Stimulated activated naive CD8-positive, alpha-beta T cell treated with anti-CD3 and anti-CD28 coated beads, Interleukin-15, amount 100 ng/mL, for 72 hours (primary cell): ENCODE results near the gene ALDH4A1.

Source experiments
- ATAC-seq: fragments of 150-1000 bp; cut with Tn5 transposase; 2 replicates; pipeline ENCODE4 v1.10.0; 2021; ENCODE audit warnings: mild to moderate bottlenecking, moderate library complexity
- DNase-seq, 2 donors: peaks; one replicate each; pipeline ENCODE4 v3.0.0; 2021 to 2022
- H3K27ac Mint-ChIP-seq, 2 donors: one replicate each; pipeline ENCODE4 v1.8.0; 2022; ENCODE audit warnings: mild to moderate bottlenecking in 2 of 2, mixed read lengths in 2 of 2, moderate library complexity in 2 of 2
- H3K27me3 Mint-ChIP-seq: one replicate; pipeline ENCODE4 v1.8.0; 2022; ENCODE audit warnings: mixed read lengths
- H3K4me1 Mint-ChIP-seq: one replicate; pipeline ENCODE4 v1.8.0; 2022; ENCODE audit warnings: mild to moderate bottlenecking, mixed read lengths
- H3K4me3 Mint-ChIP-seq, 2 donors: one replicate each; pipeline ENCODE4 v1.8.0; 2022; ENCODE audit warnings: mild to moderate bottlenecking in 2 of 2, mixed read lengths in 2 of 2, moderate library complexity in 1 of 2
- H3K9me3 Mint-ChIP-seq, 2 donors: one replicate each; pipeline ENCODE4 v1.8.0; 2022; ENCODE audit warnings: mixed read lengths in 2 of 2

ALDH4A1 gene

GRCh38 chr1:18881642-18882431 is 20.5 kb downstream of the ALDH4A1 start:
- H3K4me3 Mint-ChIP-seq, result no peak overlapping the region
- no peaks in the 10 kb centered on the region for H3K9me3 Mint-ChIP-seq
- ATAC-seq, result no peak
- H3K27me3 Mint-ChIP-seq, result no peaks in the 10 kb centered on the region
- no peaks in the 10 kb centered on the region for H3K4me1 Mint-ChIP-seq
- DNase-seq, result no peak
- H3K27ac Mint-ChIP-seq, result no peak overlapping the region

- no peaks in the 10 kb centered on the region for H3K9me3 Mint-ChIP-seq
- ATAC-seq, result no peak
- no peaks in the 10 kb centered on the region for H3K27me3 Mint-ChIP-seq
- DNase-seq, result no peak
- peak overlapping the region in 1 of 2 donors; percentile 7 for H3K27ac Mint-ChIP-seq
- no peak overlapping the region for H3K4me3 Mint-ChIP-seq
- H3K4me1 Mint-ChIP-seq, result no peaks in the 10 kb centered on the region
Measured at GRCh38 chr1:18881164-18881563, 21.2 kb downstream of the ALDH4A1 start.

GRCh38 chr1:18880585-18880984 is 21.8 kb downstream of the ALDH4A1 start:
- Mint-ChIP-seq H3K4me3 (no peak overlapping the region), H3K9me3 (no peaks in the 10 kb centered on the region), H3K27me3 (no peaks in the 10 kb centered on the region), H3K4me1 (no peaks in the 10 kb centered on the region), H3K27ac (no peak overlapping the region)
- ATAC-seq (no peak), DNase-seq (no peak)

GRCh38 chr1:18879791-18880309 is 22.5 kb downstream of the ALDH4A1 start:
- Mint-ChIP-seq H3K27ac (no peak overlapping the region), H3K4me3 (no peak overlapping the region), H3K27me3 (no peaks in the 10 kb centered on the region), H3K4me1 (no peaks in the 10 kb centered on the region), H3K9me3 (no peaks in the 10 kb centered on the region)
- DNase-seq (no peak), ATAC-seq (no peak)

GRCh38 chr1:18879215-18879790 is 23.1 kb downstream of the ALDH4A1 start:
- H3K9me3 Mint-ChIP-seq, result no peaks in the 10 kb centered on the region
- DNase-seq (no peak), ATAC-seq (no peak)
- H3K27me3 Mint-ChIP-seq, result no peaks in the 10 kb centered on the region
- H3K4me1 Mint-ChIP-seq, result no peaks in the 10 kb centered on the region
- no peak overlapping the region for H3K27ac Mint-ChIP-seq
- H3K4me3 Mint-ChIP-seq, result no peak overlapping the region

- ATAC-seq (no peak), DNase-seq (no peak)
- Mint-ChIP-seq H3K9me3 (no peaks in the 10 kb centered on the region), H3K4me1 (no peaks in the 10 kb centered on the region), H3K4me3 (no peak overlapping the region), H3K27me3 (no peaks in the 10 kb centered on the region), H3K27ac (no peak overlapping the region)
Measured at GRCh38 chr1:18878538-18879214, 23.7 kb downstream of the ALDH4A1 start.

GRCh38 chr1:18877282-18877681 is 25.1 kb downstream of the ALDH4A1 start:
- DNase-seq, result no peak
- H3K4me3 Mint-ChIP-seq, result no peak overlapping the region
- H3K27ac Mint-ChIP-seq, result no peak overlapping the region
- H3K4me1 Mint-ChIP-seq, result no peaks in the 10 kb centered on the region
- no peaks in the 10 kb centered on the region for H3K9me3 Mint-ChIP-seq
- H3K27me3 Mint-ChIP-seq, result no peaks in the 10 kb centered on the region
- ATAC-seq, result no peak

- ATAC-seq (no peak), DNase-seq (no peak)
- Mint-ChIP-seq H3K9me3 (no peaks in the 10 kb centered on the region), H3K27ac (no peak overlapping the region), H3K27me3 (no peaks in the 10 kb centered on the region), H3K4me3 (no peak overlapping the region), H3K4me1 (no peaks in the 10 kb centered on the region)
Measured at GRCh38 chr1:18876210-18876609, 26.1 kb downstream of the ALDH4A1 start.

GRCh38 chr1:18875796-18876128 is 26.6 kb downstream of the ALDH4A1 start:
- ATAC-seq (no peak), DNase-seq (no peak)
- Mint-ChIP-seq H3K9me3 (no peaks in the 10 kb centered on the region), H3K4me1 (no peaks in the 10 kb centered on the region), H3K4me3 (no peak overlapping the region), H3K27ac (no peak overlapping the region), H3K27me3 (no peaks in the 10 kb centered on the region)

- H3K27ac Mint-ChIP-seq, result no peak overlapping the region
- no peak overlapping the region for H3K4me3 Mint-ChIP-seq
- ATAC-seq (peak; percentile 69), DNase-seq (peak; percentile 61 to 62)
- no peaks in the 10 kb centered on the region for H3K4me1 Mint-ChIP-seq
- no peaks in the 10 kb centered on the region for H3K9me3 Mint-ChIP-seq
- no peaks in the 10 kb centered on the region for H3K27me3 Mint-ChIP-seq
Measured at GRCh38 chr1:18875107-18875795, 27.1 kb downstream of the ALDH4A1 start.

GRCh38 chr1:18874600-18874999 is 27.8 kb downstream of the ALDH4A1 start:
- no peak overlapping the region for H3K4me3 Mint-ChIP-seq
- ATAC-seq (no peak), DNase-seq (no peak)
- no peaks in the 10 kb centered on the region for H3K9me3 Mint-ChIP-seq
- no peak overlapping the region for H3K27ac Mint-ChIP-seq
- no peaks in the 10 kb centered on the region for H3K27me3 Mint-ChIP-seq
- no peaks in the 10 kb centered on the region for H3K4me1 Mint-ChIP-seq

GRCh38 chr1:18874036-18874435 is 28.3 kb downstream of the ALDH4A1 start:
- no peak for ATAC-seq
- Mint-ChIP-seq H3K27ac (no peak overlapping the region), H3K9me3 (no peaks in the 10 kb centered on the region), H3K4me1 (no peaks in the 10 kb centered on the region), H3K4me3 (no peak overlapping the region), H3K27me3 (no peaks in the 10 kb centered on the region)
- DNase-seq, result no peak

- H3K4me3 Mint-ChIP-seq, result no peak overlapping the region
- peaks cover 7% of the 10 kb centered on the region for H3K27me3 Mint-ChIP-seq
- no peaks in the 10 kb centered on the region for H3K4me1 Mint-ChIP-seq
- no peak for DNase-seq
- no peak for ATAC-seq
- H3K27ac Mint-ChIP-seq, result no peak overlapping the region
- H3K9me3 Mint-ChIP-seq, result no peaks in the 10 kb centered on the region
Measured at GRCh38 chr1:18872071-18872611, 30.2 kb downstream of the ALDH4A1 start.

- H3K4me1 Mint-ChIP-seq, result no peaks in the 10 kb centered on the region
- peaks cover 13% of the 10 kb centered on the region for H3K27me3 Mint-ChIP-seq
- H3K4me3 Mint-ChIP-seq, result no peak overlapping the region
- ATAC-seq (no peak), DNase-seq (no peak)
- no peak overlapping the region for H3K27ac Mint-ChIP-seq
- H3K9me3 Mint-ChIP-seq, result no peaks in the 10 kb centered on the region
Measured at GRCh38 chr1:18871401-18872070, 30.8 kb downstream of the ALDH4A1 start.

- DNase-seq (no peak), ATAC-seq (no peak)
- H3K4me1 Mint-ChIP-seq, result no peaks in the 10 kb centered on the region
- no peak overlapping the region for H3K4me3 Mint-ChIP-seq
- no peaks in the 10 kb centered on the region for H3K9me3 Mint-ChIP-seq
- H3K27ac Mint-ChIP-seq, result no peak overlapping the region
- H3K27me3 Mint-ChIP-seq, result peaks cover 14% of the 10 kb centered on the region
Measured at GRCh38 chr1:18870957-18871356, 31.4 kb downstream of the ALDH4A1 start.
